ELR (cell line): ENCODE measurements around the gene XYLT1.

ENCODE experiments used
- DNase-seq: peaks from one replicate; pipeline ENCODE4 v3.0.0-alpha.2; 2015; ENCODE audit warnings: low read depth

The XYLT1 gene

GRCh38 chr16:17372386-17372785 lies 98.4 kb downstream of the XYLT1 start:
- no peak for DNase-seq

DNA sequence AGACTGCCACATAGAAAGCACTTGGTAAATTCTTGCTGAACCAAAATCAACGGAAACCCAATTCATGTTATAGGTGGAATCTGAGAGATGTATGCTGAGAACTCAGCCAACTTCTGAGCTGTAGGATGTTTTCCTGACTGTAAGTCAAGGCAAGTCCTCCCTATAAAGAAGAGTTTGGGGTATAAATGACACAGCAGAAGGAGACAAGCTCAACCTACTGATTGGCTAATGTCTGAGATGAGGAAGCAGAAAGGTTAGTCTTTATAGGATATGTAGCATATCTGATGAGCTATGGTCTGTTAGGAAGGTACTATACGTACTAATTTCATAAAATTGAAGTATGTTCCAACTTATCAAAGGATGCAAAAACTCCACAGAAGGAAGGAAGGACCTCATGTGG lies 99.5 kb downstream of the XYLT1 start:
- DNase-seq: no peak

- DNase-seq: no peak
Measured at GRCh38 chr16:17370731-17371285, 100.0 kb downstream of the XYLT1 start.

- no peak for DNase-seq
Measured at GRCh38 chr16:17370223-17370707, 100.5 kb downstream of the XYLT1 start.

DNA sequence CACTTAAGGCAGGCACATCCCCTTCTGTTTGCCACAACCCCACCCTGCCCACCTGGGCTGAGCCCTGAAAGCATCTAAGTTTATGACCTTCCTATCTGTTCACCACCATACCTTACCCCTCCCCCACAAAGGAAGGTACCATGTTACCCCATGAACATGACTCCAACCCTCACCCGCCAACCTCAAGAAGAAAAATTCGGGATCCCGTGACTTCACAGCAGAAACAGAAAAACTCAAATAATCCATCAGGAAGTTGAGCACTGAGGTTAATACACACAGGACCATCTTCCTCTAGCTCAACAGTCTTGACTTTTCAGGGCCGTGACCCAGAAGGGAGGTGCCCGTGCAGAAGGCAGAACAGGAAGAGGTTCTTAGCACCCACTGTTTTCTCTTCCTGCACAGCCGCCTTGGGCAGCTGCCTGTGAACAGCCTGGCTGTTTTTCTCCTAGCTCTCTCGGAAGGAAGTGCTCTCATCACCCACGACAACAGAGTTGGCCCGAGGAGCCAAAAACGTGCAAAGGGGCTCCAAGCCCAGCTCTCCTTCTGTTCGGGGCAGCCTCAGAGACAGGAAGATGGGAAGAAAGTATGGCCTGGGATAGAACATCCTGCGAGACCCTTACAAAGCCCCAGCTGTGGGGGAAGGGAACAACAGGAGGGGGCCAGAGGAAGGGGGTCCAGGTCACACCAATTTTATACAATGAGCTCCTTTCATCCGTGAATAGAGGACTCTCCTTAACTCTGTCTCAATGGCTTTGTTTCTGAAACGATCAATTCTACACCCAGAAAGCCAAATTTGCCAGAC lies 101.1 kb downstream of the XYLT1 start:
- no peak for DNase-seq

- DNase-seq: no peak
Measured at GRCh38 chr16:17368951-17369350, 101.8 kb downstream of the XYLT1 start.

- DNase-seq: no peak
Measured at GRCh38 chr16:17368446-17368845, 102.3 kb downstream of the XYLT1 start.

- DNase-seq: peak; percentile 69
Measured at GRCh38 chr16:17367923-17368322, 102.8 kb downstream of the XYLT1 start.

DNA sequence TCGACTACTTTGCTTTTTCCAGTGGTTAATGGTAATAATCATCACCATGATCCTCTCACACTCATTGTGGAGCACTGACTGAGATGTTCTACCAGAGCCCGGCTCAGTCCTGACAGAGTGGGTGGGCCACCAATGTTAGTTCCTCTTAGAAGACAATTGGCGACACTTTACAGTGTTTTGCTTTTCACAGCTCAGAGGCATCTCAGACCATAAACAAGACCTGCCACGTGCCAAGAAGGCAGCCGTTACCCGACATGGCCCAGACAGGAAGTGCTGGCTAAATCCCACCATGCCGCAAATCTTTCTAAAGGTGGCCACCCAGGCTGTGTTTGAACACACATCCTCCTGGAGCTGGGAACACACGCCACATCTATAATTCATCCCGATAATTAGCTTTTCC lies 103.7 kb downstream of the XYLT1 start:
- DNase-seq: no peak

DNA sequence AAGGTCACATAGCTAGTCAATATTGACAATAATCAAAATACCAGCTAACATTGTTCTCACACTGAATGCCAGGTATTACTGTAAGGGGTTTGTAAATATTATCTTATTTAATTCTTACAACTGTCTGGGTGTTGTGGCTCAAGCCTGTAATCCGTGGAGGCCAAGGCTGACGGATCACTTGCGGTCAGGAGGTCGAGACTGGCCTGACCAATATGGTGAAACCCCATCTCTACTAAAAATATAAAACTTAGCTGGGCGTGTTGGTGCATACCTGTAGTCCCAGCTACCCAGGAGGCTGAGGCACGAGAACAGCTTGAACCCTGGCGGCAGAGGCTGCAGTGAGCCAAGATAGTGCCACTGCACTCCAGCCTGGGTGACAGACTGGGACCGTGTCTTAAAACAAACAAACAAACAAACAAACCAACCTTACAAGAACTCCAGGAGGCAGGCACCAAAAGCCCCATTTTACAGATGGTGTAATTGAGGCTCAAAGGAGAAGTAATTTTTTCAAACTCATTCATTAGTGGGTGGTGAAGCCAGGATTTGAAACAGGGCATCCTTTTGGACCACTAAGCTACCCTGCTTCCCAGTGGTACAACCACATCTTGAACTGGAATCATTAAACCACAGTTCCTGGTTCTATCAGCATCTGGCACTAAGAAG lies 104.3 kb downstream of the XYLT1 start:
- no peak for DNase-seq

GRCh38 chr16:17365591-17366298 lies 105.0 kb downstream of the XYLT1 start:
- no peak for DNase-seq

GRCh38 chr16:17365211-17365541 lies 105.6 kb downstream of the XYLT1 start:
- no peak for DNase-seq

- peak; percentile 87 for DNase-seq
Measured at GRCh38 chr16:17364319-17365210, 106.2 kb downstream of the XYLT1 start.

DNA sequence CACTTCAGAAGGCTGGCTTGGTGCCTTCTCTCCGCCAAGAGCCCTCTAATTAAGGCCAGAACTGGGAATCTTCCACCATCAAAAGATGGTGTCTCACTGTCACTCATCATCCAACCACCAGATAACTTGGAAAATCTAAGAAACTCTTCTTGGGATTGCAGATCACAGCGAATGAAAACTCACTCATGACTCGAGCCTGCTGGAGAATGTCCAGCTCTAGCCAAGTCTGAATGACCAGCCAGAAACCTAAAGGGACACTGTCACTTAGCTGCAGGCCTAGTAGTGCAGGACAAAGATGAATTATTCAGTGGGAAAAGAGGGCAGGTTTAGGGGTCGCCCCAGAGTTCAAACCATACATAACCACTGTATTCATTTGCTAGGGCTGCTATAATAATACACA lies 107.8 kb downstream of the XYLT1 start:
- DNase-seq: no peak

DNA sequence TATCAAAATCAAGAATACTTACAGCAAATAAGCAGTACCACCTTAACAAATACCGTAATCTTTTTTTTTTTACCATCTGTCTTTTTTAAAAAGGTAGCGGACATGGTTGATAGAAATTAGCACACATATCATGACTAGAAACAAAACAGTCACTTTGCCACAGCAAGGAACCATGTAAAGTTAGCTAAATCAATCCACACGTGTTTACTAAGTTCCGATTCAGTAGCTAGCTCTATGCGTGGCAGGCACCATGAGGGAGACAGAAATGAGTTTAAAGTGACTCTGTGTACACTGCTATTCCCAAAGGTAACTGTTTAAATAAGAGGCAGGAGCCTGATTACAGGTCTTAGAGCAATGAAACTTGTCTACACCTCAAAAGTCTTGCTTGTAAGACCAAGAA lies 108.6 kb downstream of the XYLT1 start:
- no peak for DNase-seq

GRCh38 chr16:17360693-17361122 lies 110.1 kb downstream of the XYLT1 start:
- DNase-seq: no peak

DNA sequence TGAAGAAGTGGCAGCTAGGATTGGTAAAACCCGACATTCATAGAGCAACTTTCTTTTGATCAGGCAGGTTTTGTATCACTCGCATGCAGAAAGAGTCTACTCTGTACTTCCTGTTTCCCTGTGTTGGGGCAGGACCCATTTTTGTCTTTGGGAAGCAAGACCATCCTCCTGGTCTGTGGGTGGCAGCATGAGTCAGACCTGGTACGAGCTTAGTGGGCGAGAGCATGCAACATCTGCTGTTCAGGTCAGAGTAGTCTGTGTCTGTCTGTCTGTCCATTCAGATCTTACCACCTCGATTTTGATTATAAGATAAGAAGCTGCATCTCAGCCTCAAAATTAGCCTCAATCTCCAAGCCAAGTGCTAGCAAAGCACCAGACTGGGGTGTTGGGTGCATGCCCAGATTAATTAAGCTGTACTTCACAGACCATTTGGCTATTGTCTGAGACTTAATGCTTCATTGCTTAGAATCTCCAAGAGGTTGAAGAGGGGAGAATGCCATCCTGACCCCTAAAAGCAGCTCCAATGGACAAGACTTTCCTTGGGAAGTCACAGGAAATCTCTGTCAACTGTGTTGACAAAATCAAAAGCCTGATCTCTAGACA lies 110.9 kb downstream of the XYLT1 start:
- peak; percentile 50 for DNase-seq

DNA sequence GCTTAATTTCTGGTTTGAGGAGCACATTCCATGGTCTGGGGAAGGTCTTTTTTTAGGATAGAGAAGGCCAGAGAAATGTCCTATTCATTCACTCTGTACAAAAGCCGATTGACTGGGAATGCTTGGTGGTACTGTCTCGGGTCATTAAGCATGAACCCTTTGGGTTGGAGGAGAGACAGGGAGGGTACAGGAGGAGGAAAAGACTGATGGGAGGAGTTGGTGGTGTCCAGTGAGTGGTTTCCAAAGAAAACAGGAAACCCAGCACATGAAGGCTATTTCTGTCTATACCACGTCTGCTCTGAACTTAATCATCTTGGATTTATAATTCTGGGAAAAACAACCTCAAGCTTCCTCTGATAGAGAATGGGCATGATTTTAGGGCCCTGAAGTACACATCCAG lies 111.9 kb downstream of the XYLT1 start:
- DNase-seq: no peak

GRCh38 chr16:17358355-17358754 lies 112.4 kb downstream of the XYLT1 start:
- no peak for DNase-seq

- no peak for DNase-seq
Measured at GRCh38 chr16:17357307-17358062, 113.3 kb downstream of the XYLT1 start.
